Measurements from ENCODE around the gene SYNE1.
"Not testable (repeated sequence)": the region's sequence is repeated elsewhere in the genome, so short reads cannot be mapped to it uniquely, and the experiment has no call there.

The SYNE1 gene

GRCh38 chr6:152495456-152495855 is 141.7 kb downstream of the SYNE1 start:
- not testable (repeated sequence) for DNase-seq (ENCODE audit: low read depth in 3 of 3, low spot score in 1 of 3)

GRCh38 chr6:152492281-152492680 is 144.9 kb downstream of the SYNE1 start:
- not testable (repeated sequence) for DNase-seq (ENCODE audit: low read depth in 3 of 3, low spot score in 1 of 3)

- DNase-seq (ENCODE audit: low read depth in 3 of 3, low spot score in 1 of 3) = not testable (repeated sequence)
Measured at GRCh38 chr6:152491501-152491900, 145.7 kb downstream of the SYNE1 start.

GRCh38 chr6:152490971-152491378 is 146.2 kb downstream of the SYNE1 start:
- DNase-seq (ENCODE audit: low read depth in 3 of 3, low spot score in 1 of 3) = not testable (repeated sequence)

DNA sequence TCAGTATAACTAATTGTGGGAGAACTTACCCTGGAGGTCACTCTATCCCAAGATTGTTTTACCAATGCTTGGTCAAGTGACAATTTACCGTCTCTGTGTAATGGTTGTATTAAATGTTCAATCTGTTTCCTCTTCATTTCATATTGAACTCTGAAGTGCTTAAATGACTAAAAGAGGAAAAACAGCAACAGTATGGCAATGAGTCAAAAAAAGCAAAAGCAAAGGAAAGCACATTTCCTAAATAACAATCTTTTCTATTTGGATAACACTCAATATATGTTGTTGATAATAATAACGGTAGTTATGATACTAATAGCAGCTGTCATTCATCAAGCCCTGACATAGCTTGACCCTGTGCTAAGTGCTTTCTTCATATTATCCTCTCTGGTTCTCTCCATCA is 152.4 kb downstream of the SYNE1 start:
- DNase-seq (ENCODE audit: low read depth in 3 of 3, low spot score in 1 of 3) = no peak

GRCh38 chr6:152482289-152482688 is 154.9 kb downstream of the SYNE1 start:
- no peak for DNase-seq (ENCODE audit: low read depth in 3 of 3, low spot score in 1 of 3)

GRCh38 chr6:152478377-152479010 is 158.7 kb downstream of the SYNE1 start:
- DNase-seq (ENCODE audit: low read depth in 3 of 3, low spot score in 1 of 3) = no peak

DNA sequence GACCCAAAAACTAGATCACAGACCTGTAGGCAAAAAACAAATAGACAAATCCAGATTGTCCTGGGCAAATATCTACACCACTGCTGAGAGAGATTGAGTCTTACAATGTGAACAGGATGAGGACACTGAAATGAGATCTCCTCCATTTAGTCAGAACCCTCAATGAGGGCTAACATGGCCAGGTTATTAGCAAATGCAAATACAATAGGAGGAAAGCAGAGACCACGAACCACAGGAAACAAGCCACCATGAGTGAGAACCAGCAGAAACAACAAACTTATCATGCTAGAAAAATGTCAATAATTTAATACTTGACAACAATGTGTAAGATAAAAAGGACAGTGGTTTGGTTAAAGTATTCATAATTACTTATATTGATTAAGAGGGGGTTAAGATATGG is 162.8 kb downstream of the SYNE1 start:
- DNase-seq (ENCODE audit: low read depth in 3 of 3, low spot score in 1 of 3) = no peak

- DNase-seq (ENCODE audit: low read depth in 3 of 3, low spot score in 1 of 3) = no peak
Measured at GRCh38 chr6:152472325-152472724, 164.8 kb downstream of the SYNE1 start.

- no peak for DNase-seq (ENCODE audit: low read depth in 3 of 3, low spot score in 1 of 3)
Measured at GRCh38 chr6:152471456-152472265, 165.5 kb downstream of the SYNE1 start.

DNA sequence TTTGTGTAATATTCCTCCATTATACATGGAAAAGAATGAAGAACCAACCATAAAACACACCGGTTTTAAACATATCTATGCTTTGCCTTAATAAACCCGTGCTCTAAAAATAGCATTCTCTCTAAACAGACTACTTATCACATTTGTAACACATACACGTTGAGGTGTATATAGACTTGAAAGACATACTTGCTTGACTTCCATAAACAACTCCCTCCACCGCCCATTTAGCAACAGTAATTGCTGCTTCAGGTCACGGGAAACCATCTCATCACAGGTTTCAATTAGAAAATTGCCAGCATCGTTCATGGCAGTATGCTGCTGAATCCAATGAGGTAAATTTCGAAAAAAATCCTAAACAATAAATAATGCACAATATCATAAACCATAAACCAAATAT is 174.0 kb downstream of the SYNE1 start:
- DNase-seq (ENCODE audit: low read depth in 3 of 3, low spot score in 1 of 3) = no peak

- DNase-seq (ENCODE audit: low read depth in 3 of 3, low spot score in 1 of 3) = no peak
Measured at GRCh38 chr6:152462716-152463115, 174.4 kb downstream of the SYNE1 start.

- no peak for DNase-seq (ENCODE audit: low read depth in 3 of 3, low spot score in 1 of 3)
Measured at GRCh38 chr6:152461556-152461955, 175.6 kb downstream of the SYNE1 start.

GRCh38 chr6:152458648-152459644 is 178.2 kb downstream of the SYNE1 start:
- DNase-seq (ENCODE audit: low read depth in 3 of 3, low spot score in 1 of 3) = no peak

DNA sequence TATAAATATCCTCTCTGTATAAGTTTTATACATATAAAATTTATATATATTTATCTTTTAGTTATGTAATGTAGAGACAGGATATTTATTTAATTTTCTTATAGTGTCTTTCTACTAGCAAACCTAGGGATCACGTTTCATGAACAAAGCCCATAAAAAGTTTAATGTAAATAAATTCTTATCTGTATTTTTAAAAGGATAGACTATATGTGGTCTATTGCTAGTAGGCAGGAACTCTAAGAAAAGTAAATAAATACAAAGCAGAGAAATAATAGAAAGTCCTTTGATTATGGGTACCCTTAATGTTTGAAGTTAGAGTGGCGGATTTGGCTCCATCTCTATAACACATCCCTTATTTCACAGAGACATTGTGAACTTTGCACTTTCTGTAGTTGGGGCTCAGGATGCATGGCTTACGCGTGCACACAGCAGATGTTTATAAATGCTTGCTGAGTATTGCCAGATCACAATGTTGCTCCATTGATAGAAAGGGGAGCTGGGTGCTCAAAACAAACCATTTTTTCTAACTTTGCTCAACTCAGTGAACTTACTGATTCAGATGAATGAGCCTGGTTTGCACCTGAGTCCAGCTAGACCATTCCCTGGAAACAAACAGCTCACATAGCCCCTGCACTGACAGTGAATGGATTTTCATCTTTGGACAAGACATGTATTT is 179.1 kb downstream of the SYNE1 start:
- DNase-seq (ENCODE audit: low read depth in 3 of 3, low spot score in 1 of 3) = no peak

GRCh38 chr6:152454003-152454402 is 183.2 kb downstream of the SYNE1 start:
- DNase-seq (ENCODE audit: low read depth in 3 of 3, low spot score in 1 of 3) = no peak

GRCh38 chr6:152453421-152453820 is 183.7 kb downstream of the SYNE1 start:
- DNase-seq (ENCODE audit: low read depth in 3 of 3, low spot score in 1 of 3) = no peak

DNA sequence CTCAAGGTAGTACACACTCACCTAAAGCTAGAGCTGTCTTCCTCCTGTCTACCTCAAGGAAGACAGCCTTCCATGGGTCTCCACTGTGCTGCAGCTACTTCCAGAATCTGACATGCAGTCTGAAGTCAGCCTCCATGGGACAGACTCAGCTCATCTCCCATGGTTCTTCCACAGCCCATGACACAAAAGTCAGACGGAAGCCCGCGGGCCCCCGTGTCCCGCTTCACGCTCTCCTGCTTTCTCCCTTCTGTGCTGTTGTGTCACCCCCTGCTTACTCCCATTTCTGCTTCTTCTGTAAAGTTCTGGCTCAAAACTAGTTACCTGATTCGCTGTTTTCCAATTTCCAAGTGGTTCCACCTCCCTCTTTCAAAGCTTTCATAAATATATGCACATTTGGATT is 184.5 kb downstream of the SYNE1 start:
- no peak for DNase-seq (ENCODE audit: low read depth in 3 of 3, low spot score in 1 of 3)

- DNase-seq (ENCODE audit: low read depth in 3 of 3, low spot score in 1 of 3) = no peak
Measured at GRCh38 chr6:152450519-152450918, 186.6 kb downstream of the SYNE1 start.

GRCh38 chr6:152441902-152442301 is 195.3 kb downstream of the SYNE1 start:
- no peak for DNase-seq (ENCODE audit: low read depth in 3 of 3, low spot score in 1 of 3)

DNA sequence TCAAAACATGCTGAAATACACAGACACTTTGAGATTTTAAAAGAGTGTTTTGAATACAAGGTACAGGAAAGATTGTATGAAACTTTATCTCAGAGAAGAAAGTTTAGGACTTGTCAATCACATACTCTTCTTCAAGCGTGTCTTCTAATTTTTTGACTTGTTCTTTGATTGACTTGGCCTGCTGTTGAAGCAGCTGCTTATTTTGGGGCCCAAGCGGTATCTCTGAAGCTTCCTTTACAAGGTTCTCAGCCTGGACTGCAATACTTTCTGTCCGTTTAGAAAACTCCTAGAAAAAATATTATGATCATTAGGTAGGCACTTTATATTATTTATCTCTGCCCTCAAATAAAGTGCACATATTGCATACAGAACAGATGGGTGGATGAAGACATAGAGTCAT is 201.3 kb downstream of the SYNE1 start:
- DNase-seq (ENCODE audit: low read depth in 3 of 3, low spot score in 1 of 3) = no peak
